Dermis blood vessel endothelial cell (primary cell): Measurements from ENCODE around the gene PBX3. TPM values are rescaled to one million over a fixed set of nuclear protein-coding genes. Genes with fewer than 3 reads are reported as not detected.
"Not testable (repeated sequence)": the region's sequence is repeated elsewhere in the genome, so short reads cannot be mapped to it uniquely, and the experiment has no call there.

Source experiments
- DNase-seq: peaks from one replicate; pipeline ENCODE4 v3.0.0; 2010
- total RNA-seq: library from RNA; depleted of rRNA; stranded (reverse); fragments of >200 nt; gene quantifications from 2 replicates; pipeline ENCODE4 v1.2.3, GENCODE V29; 2014

PBX3 gene
- total RNA-seq, 1 donor from 2014 or later, result 10.2 TPM

- DNase-seq, result no peak
These were observed 2.2 kb downstream of the PBX3 start for GRCh38 chr9:125749287-125749935.

- DNase-seq, result no peak
These were observed 2.9 kb downstream of the PBX3 start for GRCh38 chr9:125749951-125750626.

GRCh38 chr9:125750627-125751011, 3.4 kb downstream of the PBX3 start:
- no peak for DNase-seq

GRCh38 chr9:125752070-125752628, 5.0 kb downstream of the PBX3 start:
- no peak for DNase-seq

- no peak for DNase-seq
These were observed 6.9 kb downstream of the PBX3 start for GRCh38 chr9:125754096-125754495.

GRCh38 chr9:125755340-125755739, 8.2 kb downstream of the PBX3 start:
- DNase-seq, result no peak

- DNase-seq, result no peak
These were observed 9.3 kb downstream of the PBX3 start for GRCh38 chr9:125756518-125756917.

GRCh38 chr9:125757834-125758233, 10.7 kb downstream of the PBX3 start:
- no peak for DNase-seq

GRCh38 chr9:125758986-125759763, 12.0 kb downstream of the PBX3 start:
- no peak for DNase-seq

GRCh38 chr9:125759764-125760129, 12.6 kb downstream of the PBX3 start:
- no peak for DNase-seq

- no peak for DNase-seq
These were observed 13.4 kb downstream of the PBX3 start for GRCh38 chr9:125760537-125760936.

- DNase-seq, result no peak
These were observed 14.7 kb downstream of the PBX3 start for GRCh38 chr9:125761676-125762450.

GRCh38 chr9:125763394-125763801, 16.2 kb downstream of the PBX3 start:
- DNase-seq, result peak; percentile 60

- DNase-seq, result no peak
These were observed 17.0 kb downstream of the PBX3 start for GRCh38 chr9:125764198-125764597.

- DNase-seq, result no peak
These were observed 19.5 kb downstream of the PBX3 start for GRCh38 chr9:125766468-125767221.

GRCh38 chr9:125767349-125767748, 20.2 kb downstream of the PBX3 start:
- no peak for DNase-seq

- DNase-seq, result no peak
These were observed 21.6 kb downstream of the PBX3 start for GRCh38 chr9:125768803-125769202.

GRCh38 chr9:125771037-125771436, 23.9 kb downstream of the PBX3 start:
- DNase-seq, result no peak

- DNase-seq, result no peak
These were observed 25.6 kb downstream of the PBX3 start for GRCh38 chr9:125772740-125773139.

GRCh38 chr9:125774106-125774505, 26.9 kb downstream of the PBX3 start:
- no peak for DNase-seq

GRCh38 chr9:125776789-125777188, 29.6 kb downstream of the PBX3 start:
- DNase-seq, result not testable (repeated sequence)
